ENCODE results near the gene OR2D2.
"Not testable (repeated sequence)": the region's sequence is repeated elsewhere in the genome, so short reads cannot be mapped to it uniquely, and the experiment has no call there.

Gene OR2D2

DNA sequence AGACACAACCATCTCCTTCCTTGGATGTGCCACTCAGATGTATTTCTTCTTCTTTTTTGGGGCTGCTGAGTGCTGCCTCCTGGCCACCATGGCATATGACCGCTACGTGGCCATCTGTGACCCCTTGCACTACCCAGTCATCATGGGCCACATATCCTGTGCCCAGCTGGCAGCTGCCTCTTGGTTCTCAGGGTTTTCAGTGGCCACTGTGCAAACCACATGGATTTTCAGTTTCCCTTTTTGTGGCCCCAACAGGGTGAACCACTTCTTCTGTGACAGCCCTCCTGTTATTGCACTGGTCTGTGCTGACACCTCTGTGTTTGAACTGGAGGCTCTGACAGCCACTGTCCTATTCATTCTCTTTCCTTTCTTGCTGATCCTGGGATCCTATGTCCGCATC is 15.4 kb downstream of the OR2D2 start:
- no peak for DNase-seq (ENCODE audit: low read depth)

GRCh38 chr11:6876325-6876724 is 16.0 kb downstream of the OR2D2 start, which contains the start of gene OR10A4:
Gene OR10A4, plus strand, starts transcription at chr11:6876625. Its CDS starts 23 bp downstream, at chr11:6876648.
- no peak for DNase-seq (ENCODE audit: low read depth)

DNA sequence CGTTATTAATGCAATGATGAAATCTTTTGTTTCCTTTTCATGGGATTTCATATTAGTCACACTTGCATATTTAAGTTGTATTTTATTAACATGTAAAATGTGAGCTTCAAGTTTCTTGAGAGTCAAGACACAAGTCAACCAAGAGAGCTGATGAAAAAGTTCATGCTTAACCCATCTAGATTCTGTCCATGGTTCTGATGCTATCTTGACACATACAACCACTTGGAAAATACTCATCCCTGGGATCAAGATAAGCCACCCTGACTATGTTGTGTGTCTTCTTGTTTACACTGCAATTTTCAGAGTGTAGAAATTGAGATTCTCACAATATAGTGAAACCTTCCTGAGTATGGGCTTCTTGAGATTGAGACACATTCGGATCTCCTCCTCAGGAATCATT is 16.5 kb downstream of the OR2D2 start:
- DNase-seq (ENCODE audit: low read depth) = no peak

DNA sequence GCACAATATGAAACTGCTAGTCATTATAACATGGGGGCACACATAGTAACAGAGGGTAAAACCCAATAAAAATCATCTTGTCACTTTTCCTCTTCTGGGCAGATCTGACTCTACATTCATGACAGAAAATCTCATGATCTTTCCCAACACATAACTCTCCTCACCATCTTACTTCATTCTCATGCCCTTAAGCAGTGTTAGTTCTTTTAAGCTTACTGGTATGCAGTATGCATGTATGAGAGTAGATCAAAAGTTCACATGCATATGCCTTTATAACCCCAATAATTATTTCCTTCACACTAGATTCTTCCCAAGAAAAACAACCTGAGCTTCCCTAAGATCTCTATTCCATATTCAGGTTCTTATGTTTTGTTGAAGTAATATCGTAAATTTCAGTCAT is 21.0 kb downstream of the OR2D2 start:
- DNase-seq (ENCODE audit: low read depth) = no peak

- DNase-seq (ENCODE audit: low read depth) = no peak
Observed at GRCh38 chr11:6864438-6864837, 27.9 kb downstream of the OR2D2 start.

GRCh38 chr11:6862961-6863360 is 29.3 kb downstream of the OR2D2 start, which contains the start of gene OR10A2:
Gene OR10A2, plus strand, starts transcription at chr11:6863057. Its CDS starts 6,698 bp downstream, at chr11:6869755.
- no peak for DNase-seq (ENCODE audit: low read depth)

GRCh38 chr11:6856871-6857270 is 35.4 kb downstream of the OR2D2 start:
- no peak for DNase-seq (ENCODE audit: low read depth)

DNA sequence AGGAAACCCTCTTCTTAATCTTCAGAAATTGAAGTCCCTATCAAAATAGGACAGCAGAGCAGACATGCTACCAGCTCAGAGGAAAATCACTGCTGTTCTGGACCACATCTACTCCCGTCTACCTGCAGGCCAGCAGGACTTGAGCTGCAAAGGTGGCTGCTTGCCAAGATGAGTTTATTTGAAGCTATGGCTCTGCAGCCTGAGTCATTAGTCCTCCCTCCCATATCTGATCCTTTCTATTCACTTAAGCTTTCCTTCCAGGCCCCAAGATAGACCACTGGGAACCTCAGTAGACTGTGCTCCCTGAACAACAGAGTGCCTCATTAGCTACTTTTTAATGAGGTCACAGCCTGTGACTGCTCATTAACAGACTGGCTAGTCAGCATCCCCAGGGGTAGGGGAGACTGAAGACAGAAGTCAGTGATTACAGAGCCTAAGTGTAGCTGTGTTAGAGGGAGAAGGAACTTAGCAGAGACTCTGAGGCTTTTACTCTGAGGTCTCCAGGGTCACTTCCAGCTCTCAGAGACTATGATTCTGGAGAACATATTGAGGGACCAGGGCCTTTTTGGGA is 36.2 kb downstream of the OR2D2 start:
- DNase-seq (ENCODE audit: low read depth) = no peak

GRCh38 chr11:6854801-6855200 is 37.5 kb downstream of the OR2D2 start:
- DNase-seq (ENCODE audit: low read depth) = not testable (repeated sequence)

- DNase-seq (ENCODE audit: low read depth) = no peak
Observed at GRCh38 chr11:6850526-6850925, 41.8 kb downstream of the OR2D2 start.

- DNase-seq (ENCODE audit: low read depth) = no peak
Observed at GRCh38 chr11:6845383-6845782, 46.9 kb downstream of the OR2D2 start, which contains the start of gene OR10A5. Gene OR10A5, plus strand, starts transcription at chr11:6845683. Its CDS starts 0 bp downstream, at chr11:6845683.

GRCh38 chr11:6844356-6844755 is 47.9 kb downstream of the OR2D2 start:
- DNase-seq (ENCODE audit: low read depth) = no peak

DNA sequence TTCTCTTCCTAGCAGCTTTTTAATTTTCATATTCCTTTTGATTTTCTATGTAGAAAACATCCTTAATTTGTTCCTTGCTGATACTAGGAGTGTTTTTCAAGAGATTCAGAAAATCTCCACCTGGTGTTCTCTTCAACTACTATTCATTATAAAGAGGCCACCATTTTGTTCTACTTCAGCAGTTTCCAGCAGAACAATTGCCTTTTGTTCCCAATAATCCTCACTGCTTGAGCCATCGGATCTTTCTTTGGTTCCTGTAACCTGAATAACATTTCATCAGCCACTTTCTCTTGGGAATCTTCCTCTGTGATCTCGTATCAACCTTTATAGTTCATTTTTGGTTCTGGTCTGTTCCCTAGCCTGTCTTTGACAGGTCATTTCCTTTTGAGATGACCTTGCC is 48.6 kb downstream of the OR2D2 start:
- DNase-seq (ENCODE audit: low read depth) = no peak

GRCh38 chr11:6841694-6842093 is 50.6 kb downstream of the OR2D2 start:
- DNase-seq (ENCODE audit: low read depth) = no peak

Data from activated T-helper 1 cell treated with Interleukin-2 at 50 U/mL for 16 hours (primary cell).